Sigmoid colon (tissue), 7 donors: ENCODE measurements around the gene DNAJC25. TPM values are rescaled to one million over a fixed set of nuclear protein-coding genes. Genes with fewer than 3 reads are reported as not detected.

Experiments
- DNase-seq: peaks from one replicate; pipeline ENCODE4 v3.0.0-alpha.2; 2019
- H3K27ac ChIP-seq, 4 donors: fragments of 200-600 bp; sonication (generic); one replicate each; pipeline ENCODE4 v1.5.1; 2016 to 2019; ENCODE audit warnings: mild to moderate bottlenecking in 1 of 4
- H3K27me3 ChIP-seq, 3 donors: fragments of 200-600 bp; sonication (generic); one replicate each; pipeline ENCODE4 v1.5.1; 2019; ENCODE audit warnings: mild to moderate bottlenecking in 1 of 3
- H3K36me3 ChIP-seq, 4 donors: fragments of 200-600 bp; sonication (generic); one replicate each; pipeline ENCODE4 v1.5.1; 2016 to 2019
- H3K4me1 ChIP-seq, 4 donors: fragments of 200-600 bp; sonication (generic); one replicate each; pipeline ENCODE4 v1.5.1; 2017 to 2019
- H3K4me3 ChIP-seq, 4 donors: fragments of 200-600 bp; sonication (generic); one replicate each; pipeline ENCODE4 v1.5.1; 2017 to 2019; ENCODE audit warnings: mild to moderate bottlenecking in 2 of 4, moderate library complexity in 1 of 4
- H3K9me3 ChIP-seq, 4 donors: fragments of 200-600 bp in 3 of 4; sonication (generic) in 3 of 4; one replicate each; pipeline versions ENCODE4 v1.5.1 to v1.6.1; 2013 to 2019
- EP300 ChIP-seq, 4 donors: sonication (generic); formaldehyde crosslinking; IDR thresholded peaks; one replicate each; pipeline ENCODE4 v1.6.1; 2017; ENCODE audit warnings: antibody characterized with exemption in 4 of 4
- POLR2A ChIP-seq, 2 donors: fragments of 450-650 bp; IDR thresholded peaks; one replicate each; pipeline ENCODE4 v1.6.1; 2016; ENCODE audit warnings: antibody characterized with exemption in 2 of 2, mild to moderate bottlenecking in 2 of 2, moderate library complexity in 2 of 2
- POLR2AphosphoS5 ChIP-seq, 4 donors: sonication (generic); formaldehyde crosslinking; IDR thresholded peaks; one replicate each; pipeline ENCODE4 v1.6.1; 2017; ENCODE audit warnings: antibody characterized with exemption in 4 of 4
- WGBS, 2 donors: extraction: QIAGEN DNeasy Blood & Tissue Kit; methylation state at CpG; one replicate each; pipeline ENCODE4 v1.1.7; 2013; 5-methylcytosine and 5-hydroxymethylcytosine counted together
- intact Hi-C: fragments of 100-400 bp; cut with DNase I; formaldehyde crosslinking; loops from one replicate; pipeline ENCODE4 v1.15.1; 2023
- polyA plus RNA-seq, 3 donors: library from polyadenylated mRNA; stranded (reverse); fragments of 200-250 nt; gene quantifications; one replicate each; pipeline ENCODE4 v1.2.3, GENCODE V29; 2013
- total RNA-seq, 4 donors: library from RNA; depleted of rRNA; stranded (reverse); fragments of >200 nt; gene quantifications; one replicate each; pipeline ENCODE4 v1.1.0, GENCODE V29; 2016
- TF ChIP-seq, protein P1 (sequence below), 4 experiments: fragments of 450-650 bp in 3 of 4; fragments of 200-600 bp in 1 of 4; IDR thresholded peaks; one replicate each; pipeline ENCODE4 v1.5.1; 2016 to 2019; ENCODE audit warnings: antibody characterized with exemption in 4 of 4, mild to moderate bottlenecking in 3 of 4, moderate library complexity in 2 of 4
- donor health status: healthy with polysubstance abuse.
- donor health status: Bipolar disorder and iron deficiency.
- donor health status: healthy.

Gene DNAJC25
- total and polyA plus RNA-seq, 7 donors = 1.8 to 11.5 (median 7.4) TPM

DNA sequence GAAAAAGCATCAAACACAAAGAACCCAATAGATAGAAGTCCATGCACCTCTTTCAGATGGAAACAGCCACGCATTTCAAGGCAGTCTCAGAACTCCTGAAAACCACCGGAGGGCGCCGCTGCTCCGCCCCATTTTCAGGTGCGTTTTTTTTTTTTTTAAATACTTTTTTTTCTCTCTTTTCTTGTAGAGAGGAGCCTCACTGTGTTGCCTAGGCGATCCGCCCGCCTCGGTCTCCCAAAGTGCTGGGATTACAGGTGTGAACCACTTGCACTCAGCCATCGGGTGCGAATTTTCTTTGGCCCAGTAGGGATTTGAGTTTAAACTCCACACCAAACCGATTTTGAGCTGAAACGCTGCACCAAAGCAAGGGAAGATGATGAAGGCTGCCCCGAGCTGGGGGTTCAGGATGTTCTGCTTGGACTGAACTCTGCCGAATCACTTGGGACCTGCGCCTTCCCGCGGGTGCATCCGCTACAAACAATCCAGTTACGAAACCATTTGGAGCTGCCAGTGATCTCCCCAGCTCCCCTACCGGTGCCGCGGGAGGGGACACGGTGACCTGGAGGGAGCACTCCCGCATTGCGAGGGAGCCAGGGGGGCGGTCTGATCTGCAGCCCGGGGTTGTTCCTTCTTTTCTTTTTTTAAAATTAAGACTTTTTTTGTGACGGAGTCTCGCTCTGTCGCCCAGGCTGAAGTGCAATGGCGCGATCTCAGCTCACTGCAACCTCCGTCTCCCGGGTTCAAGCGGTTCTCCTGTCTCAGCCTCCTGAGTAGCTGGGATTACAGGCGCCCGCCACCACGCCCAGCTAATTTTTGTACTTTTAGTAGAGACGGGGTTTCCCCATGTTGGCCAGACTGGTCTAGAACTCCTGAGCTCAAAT lies 33.0 kb upstream of the DNAJC25 start:
- peak overlapping the region; percentile 84 to 89 (median 87) for H3K27ac ChIP-seq
- intact Hi-C loops = loop anchor here (2.0 to 10.0 kb wide), 3 partner anchors 94 to 477 kb away; partner anchors contain the start of gene UGCG
- H3K36me3 ChIP-seq = peaks cover 7 to 39% (median 15%) of the 10 kb centered on the region in 4 donors
- H3K4me3 ChIP-seq = peak overlapping the region; percentile 62 to 80 (median 65)
- no peaks in the 10 kb centered on the region for H3K9me3 ChIP-seq
- 1% methylated on average over 41 of the region's 41 CpGs for WGBS, 2 donors
- no peaks in the 10 kb centered on the region for H3K27me3 ChIP-seq
- peaks cover 0 to 24% (median 5%) of the 10 kb centered on the region in 4 donors for H3K4me1 ChIP-seq
- TF ChIP-seq POLR2AphosphoS5 (IDR thresholded peaks at IDR 0.05) (peak; percentile 14 to 35 (median 32)), EP300 (IDR thresholded peaks at IDR 0.05) (no peak), POLR2A (IDR thresholded peaks at IDR 0.05) (no peak)
- TF ChIP-seq, protein P1, sequence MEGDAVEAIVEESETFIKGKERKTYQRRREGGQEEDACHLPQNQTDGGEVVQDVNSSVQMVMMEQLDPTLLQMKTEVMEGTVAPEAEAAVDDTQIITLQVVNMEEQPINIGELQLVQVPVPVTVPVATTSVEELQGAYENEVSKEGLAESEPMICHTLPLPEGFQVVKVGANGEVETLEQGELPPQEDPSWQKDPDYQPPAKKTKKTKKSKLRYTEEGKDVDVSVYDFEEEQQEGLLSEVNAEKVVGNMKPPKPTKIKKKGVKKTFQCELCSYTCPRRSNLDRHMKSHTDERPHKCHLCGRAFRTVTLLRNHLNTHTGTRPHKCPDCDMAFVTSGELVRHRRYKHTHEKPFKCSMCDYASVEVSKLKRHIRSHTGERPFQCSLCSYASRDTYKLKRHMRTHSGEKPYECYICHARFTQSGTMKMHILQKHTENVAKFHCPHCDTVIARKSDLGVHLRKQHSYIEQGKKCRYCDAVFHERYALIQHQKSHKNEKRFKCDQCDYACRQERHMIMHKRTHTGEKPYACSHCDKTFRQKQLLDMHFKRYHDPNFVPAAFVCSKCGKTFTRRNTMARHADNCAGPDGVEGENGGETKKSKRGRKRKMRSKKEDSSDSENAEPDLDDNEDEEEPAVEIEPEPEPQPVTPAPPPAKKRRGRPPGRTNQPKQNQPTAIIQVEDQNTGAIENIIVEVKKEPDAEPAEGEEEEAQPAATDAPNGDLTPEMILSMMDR (IDR thresholded peaks at IDR 0.05) = peak; percentile 3 to 58 (median 29)
- DNase-seq = peak; percentile 89

DNA sequence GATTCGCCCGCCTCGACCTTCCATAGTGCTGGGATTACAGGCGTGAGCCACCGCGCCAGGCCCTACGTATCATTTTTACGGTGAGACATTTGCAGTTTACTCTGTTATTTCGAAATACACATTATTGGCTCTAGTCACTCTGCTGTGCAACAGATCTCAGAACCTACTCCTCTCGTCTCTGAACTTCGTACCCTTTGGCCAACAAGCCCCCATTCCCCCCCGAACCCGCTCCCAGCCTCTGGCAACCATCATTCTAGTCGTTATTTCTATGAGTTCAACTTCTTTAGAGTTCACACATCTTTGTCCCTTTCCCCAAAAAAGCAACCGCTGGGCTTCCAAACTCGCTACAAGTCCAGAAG lies 32.4 kb upstream of the DNAJC25 start:
- TF ChIP-seq EP300 (IDR thresholded peaks at IDR 0.05) = no peak
- TF ChIP-seq POLR2A (IDR thresholded peaks at IDR 0.05) = no peak
- TF ChIP-seq, protein P1 (IDR thresholded peaks at IDR 0.05) = no peak
- peak in 3 of 4 donors; percentile 8 to 28 (median 11) for TF ChIP-seq POLR2AphosphoS5 (IDR thresholded peaks at IDR 0.05)
- intact Hi-C loops = loop anchor here (2.0 to 10.0 kb wide), 3 partner anchors 94 to 476 kb away; partner anchors contain the start of gene UGCG
- peaks cover 5 to 33% (median 13%) of the 10 kb centered on the region in 4 donors for H3K36me3 ChIP-seq
- no peaks in the 10 kb centered on the region for H3K27me3 ChIP-seq
- H3K9me3 ChIP-seq = no peaks in the 10 kb centered on the region
- WGBS, 2 donors = 2% methylated on average over 16 of the region's 16 CpGs
- peak overlapping the region; percentile 62 to 80 (median 65) for H3K4me3 ChIP-seq
- peaks cover 0 to 24% (median 5%) of the 10 kb centered on the region in 4 donors for H3K4me1 ChIP-seq
- H3K27ac ChIP-seq = peak overlapping the region; percentile 84 to 89 (median 87)
- peak; percentile 75 for DNase-seq

DNA sequence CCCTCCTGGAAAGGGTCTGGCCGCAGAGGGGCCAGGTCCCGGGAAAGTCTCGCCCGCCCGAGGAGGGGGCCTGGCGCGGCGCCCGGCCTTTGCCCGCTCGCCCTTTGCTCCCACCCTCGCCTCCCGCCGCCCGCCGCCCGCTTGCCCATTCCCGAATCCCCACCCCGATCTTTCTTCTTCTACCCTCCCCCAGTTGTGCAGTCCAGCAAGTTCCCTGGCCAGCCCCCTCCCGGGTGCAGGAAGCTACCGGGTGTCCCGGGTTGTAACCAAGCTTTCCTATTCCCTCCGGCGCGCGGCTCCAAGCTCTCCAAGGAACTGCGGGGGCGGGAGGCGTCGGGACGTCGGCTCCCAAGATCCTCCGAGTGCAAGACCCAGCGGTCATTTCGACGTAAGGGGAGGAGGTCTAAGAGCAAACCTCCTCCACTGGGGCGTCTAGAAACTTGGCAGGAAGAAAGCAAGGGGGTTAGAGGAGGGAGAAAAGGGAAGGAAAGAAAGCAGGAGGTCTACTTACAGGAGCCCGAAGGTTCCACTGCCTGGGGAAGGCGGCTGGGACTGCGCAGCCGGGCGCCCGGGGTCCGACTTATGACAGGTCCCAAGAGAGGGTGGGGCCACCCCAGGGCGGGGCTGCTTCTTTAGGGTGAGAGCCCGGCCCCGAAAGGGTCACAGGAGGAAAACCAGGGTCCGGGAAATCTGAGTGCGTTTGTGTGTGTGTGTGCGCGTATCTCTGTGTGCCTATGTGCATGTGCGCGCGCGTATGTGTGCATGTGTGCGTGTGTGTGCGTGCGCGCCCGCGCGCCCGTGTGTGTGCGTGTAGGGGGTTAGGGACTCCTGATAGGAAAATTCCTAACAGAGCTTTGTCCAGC lies 31.8 kb upstream of the DNAJC25 start, which contains the start of gene PTGR1:
PTGR1 (minus strand) TSS at position 556 of the 863 bp plus-strand sequence. CDS start 2,225 bp downstream, outside the sequence.
- H3K4me1 ChIP-seq = peaks cover 0 to 24% (median 5%) of the 10 kb centered on the region in 4 donors
- peak within 1 kb of the TSS; percentile 62 to 80 (median 65) for H3K4me3 ChIP-seq
- intact Hi-C loops = loop anchor here (2.0 to 10.0 kb wide), 3 partner anchors 93 to 475 kb away; partner anchors contain the start of gene UGCG
- H3K9me3 ChIP-seq = no peaks in the 10 kb centered on the region
- no peaks in the 10 kb centered on the region for H3K27me3 ChIP-seq
- whole genome bisulfite sequencing, 2 donors = 0 to 2% methylated on average over 64 of the region's 64 CpGs
- peaks cover 0 to 27% (median 10%) of the 10 kb centered on the region in 4 donors for H3K36me3 ChIP-seq
- peak within 1 kb of the TSS; percentile 84 to 89 (median 87) for H3K27ac ChIP-seq
- DNase-seq = peak; percentile 93
- TF ChIP-seq, protein P1 (IDR thresholded peaks at IDR 0.05) = no peak
- peak in 1 of 2 donors; percentile 8 for TF ChIP-seq POLR2A (IDR thresholded peaks at IDR 0.05)
- no peak for TF ChIP-seq EP300 (IDR thresholded peaks at IDR 0.05)
- peak; percentile 30 to 66 (median 60) for TF ChIP-seq POLR2AphosphoS5 (IDR thresholded peaks at IDR 0.05)

DNA sequence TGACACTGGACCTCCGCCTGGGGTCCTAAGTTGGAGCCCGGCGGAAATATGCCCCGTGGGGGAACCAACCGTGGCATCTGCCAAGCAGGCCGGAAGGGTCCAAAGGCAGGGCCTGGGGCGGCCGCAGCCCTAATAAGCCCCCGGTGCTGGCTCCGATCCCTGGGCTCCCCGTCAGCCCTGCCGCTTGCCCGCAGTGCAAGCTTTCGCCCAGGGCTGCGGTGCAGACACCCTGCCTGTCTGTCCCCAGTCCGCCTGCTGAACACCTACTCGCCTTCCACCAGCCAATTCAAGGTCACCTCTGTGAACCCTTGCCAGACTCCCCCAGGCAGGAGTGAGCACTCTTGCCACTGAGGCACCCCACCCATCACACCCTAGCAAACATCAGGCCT lies 31.2 kb upstream of the DNAJC25 start:
- intact Hi-C loops = loop anchor here (1.0 to 10.0 kb wide), 4 partner anchors 29 to 475 kb away; partner anchors contain the start of gene UGCG
- TF ChIP-seq, protein P1 (IDR thresholded peaks at IDR 0.05) = no peak
- TF ChIP-seq POLR2AphosphoS5 (IDR thresholded peaks at IDR 0.05) = no peak
- no peak for TF ChIP-seq EP300 (IDR thresholded peaks at IDR 0.05)
- no peak for TF ChIP-seq POLR2A (IDR thresholded peaks at IDR 0.05)
- WGBS, 2 donors = 22 to 43% methylated on average over 17 of the region's 17 CpGs
- Histone ChIP-seq H3K4me3 (peak overlapping the region; percentile 62 to 80 (median 65)), H3K36me3 (peaks cover 0 to 20% (median 10%) of the 10 kb centered on the region in 4 donors), H3K4me1 (peaks cover 0 to 24% (median 5%) of the 10 kb centered on the region in 4 donors), H3K9me3 (no peaks in the 10 kb centered on the region), H3K27me3 (no peaks in the 10 kb centered on the region), H3K27ac (peak overlapping the region; percentile 84 to 89 (median 87))
- DNase-seq = no peak
